ENCODE measurements around the gene CSPG4.

GRCh38 chr15:75661100-75661755, 51.4 kb downstream of the CSPG4 start:
- TF ChIP-seq GABPA (IDR thresholded peaks at IDR 0.05; ENCODE audit: low read depth) = no peak
- TF ChIP-seq EP300 (IDR thresholded peaks at IDR 0.05; ENCODE audit: borderline replicate concordance in 1 of 2, control insufficient read depth in 1 of 2, low read depth in 2 of 2, low read length in 2 of 2) = no peak
- TF ChIP-seq SIN3A (IDR thresholded peaks at IDR 0.05; ENCODE audit: low read depth, low read length) = no peak
- no peak for TF ChIP-seq ELK1 (IDR thresholded peaks at IDR 0.05; ENCODE audit: low read depth, low read length)
- no peak for TF ChIP-seq SMC3 (IDR thresholded peaks at IDR 0.05; ENCODE audit: borderline replicate concordance, low read length)
- TF ChIP-seq JUND (IDR thresholded peaks at IDR 0.05; ENCODE audit: low read depth, low read length) = no peak
- TF ChIP-seq HDAC2 (IDR thresholded peaks at IDR 0.05) = no peak
- TF ChIP-seq USF2 (IDR thresholded peaks at IDR 0.05; ENCODE audit: borderline replicate concordance, low read depth, low read length) = no peak
- TF ChIP-seq REST (IDR thresholded peaks at IDR 0.05; ENCODE audit: low read depth, low read length) = no peak
- no peak for TF ChIP-seq CTCF (IDR thresholded peaks at IDR 0.05 in 2 of 3, conservative IDR thresholded peaks at IDR 0.05 in 1 of 3; ENCODE audit: control insufficient read depth in 2 of 3, extremely low read depth in 1 of 3, insufficient read depth in 1 of 3, low read depth in 3 of 3, low read length in 3 of 3)
